Sciatic nerve (tissue), 2 donors: ENCODE data around the gene B3GNT8. TPM values are rescaled to one million over a fixed set of nuclear protein-coding genes. Genes with fewer than 3 reads are reported as not detected.
"Not testable (repeated sequence)": the region's sequence is repeated elsewhere in the genome, so short reads cannot be mapped to it uniquely, and the experiment has no call there.

ENCODE experiments used
- ATAC-seq: fragments of 200-7000 bp; cut with Tn5 transposase; one replicate; pipeline ENCODE4 v1.9.1; 2020; ENCODE audit warnings: mild to moderate bottlenecking, moderate library complexity
- DNase-seq: peaks from one replicate; pipeline ENCODE4 v3.0.0-alpha.2; 2020; ENCODE audit warnings: low spot score
- intact Hi-C: fragments of 100-400 bp; cut with DNase I; formaldehyde crosslinking; loops from one replicate; pipeline ENCODE4 v1.14.2; 2022
- total RNA-seq: library from RNA; stranded (reverse); fragmentation: NEBNext Ultra II Directional; extraction: Animal tissue kit (Norgen Biotek cat#: 25700); gene quantifications from one replicate; pipeline ENCODE4 v1.2.1, GENCODE V29; 2021
- donor health status: DM: no; HTN: no; CAD: no.
- donor health status: DM: no; HTN: no; CAD: no.

The B3GNT8 gene
- total RNA-seq = 6.1 TPM

- peak; percentile 95 for ATAC-seq
- intact Hi-C loops = no loop called here
- DNase-seq = peak; percentile 90
Measured at GRCh38 chr19:41426952-41427646, at the start of gene B3GNT8. B3GNT8 (minus strand) TSS chr19:41427374; CDS start chr19:41426778, 596 bp downstream.

DNA sequence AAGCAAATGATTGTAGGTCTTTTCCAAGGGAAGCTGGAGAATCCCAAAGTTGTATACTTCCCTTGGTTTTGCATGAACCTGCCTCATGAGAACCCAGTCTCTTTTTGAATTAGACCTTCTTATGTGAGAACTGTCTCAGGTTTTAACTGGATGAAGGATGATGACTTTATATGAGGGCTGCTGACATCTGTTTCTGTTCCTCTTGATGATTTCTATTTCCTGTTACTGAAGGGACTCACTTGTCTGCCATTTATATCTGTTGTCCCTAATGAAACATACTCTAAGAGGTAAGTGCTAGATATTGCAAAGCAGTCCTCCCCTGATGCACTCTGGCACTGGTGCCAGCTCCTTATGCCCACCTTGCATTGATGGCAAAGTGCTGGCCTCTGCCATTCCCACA, 49.4 kb upstream of the B3GNT8 start:
- intact Hi-C loops = no loop called here
- no peak for DNase-seq
- no peak for ATAC-seq

GRCh38 chr19:41463257-41464256, 36.4 kb upstream of the B3GNT8 start:
- peak; percentile 54 for DNase-seq
- ATAC-seq, intact Hi-C loops: not testable (repeated sequence)

- ATAC-seq (no peak), DNase-seq (no peak)
- intact Hi-C loops = no loop called here
Measured at GRCh38 chr19:41462497-41462896, 35.3 kb upstream of the B3GNT8 start.

DNA sequence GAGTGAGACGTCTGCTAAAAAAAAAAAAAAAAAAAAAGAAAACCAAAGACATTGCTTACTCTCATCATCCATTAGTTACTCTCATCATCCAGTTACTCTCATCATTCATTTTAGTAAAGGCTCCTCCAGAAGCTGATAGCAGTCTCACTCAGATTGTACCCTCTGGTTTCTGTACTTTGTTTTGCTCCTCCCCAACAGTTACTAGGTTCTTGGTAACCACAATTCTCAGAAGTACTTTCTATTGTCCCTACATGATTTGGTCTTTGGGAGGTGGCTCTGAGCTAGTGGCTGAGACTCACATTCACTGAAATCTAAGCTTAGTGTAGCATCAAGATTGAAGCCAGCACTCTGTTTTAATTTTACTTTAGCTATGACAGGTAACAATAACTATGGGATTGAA, 30.1 kb upstream of the B3GNT8 start:
- DNase-seq = no peak
- no peak for ATAC-seq
- intact Hi-C loops = no loop called here

DNA sequence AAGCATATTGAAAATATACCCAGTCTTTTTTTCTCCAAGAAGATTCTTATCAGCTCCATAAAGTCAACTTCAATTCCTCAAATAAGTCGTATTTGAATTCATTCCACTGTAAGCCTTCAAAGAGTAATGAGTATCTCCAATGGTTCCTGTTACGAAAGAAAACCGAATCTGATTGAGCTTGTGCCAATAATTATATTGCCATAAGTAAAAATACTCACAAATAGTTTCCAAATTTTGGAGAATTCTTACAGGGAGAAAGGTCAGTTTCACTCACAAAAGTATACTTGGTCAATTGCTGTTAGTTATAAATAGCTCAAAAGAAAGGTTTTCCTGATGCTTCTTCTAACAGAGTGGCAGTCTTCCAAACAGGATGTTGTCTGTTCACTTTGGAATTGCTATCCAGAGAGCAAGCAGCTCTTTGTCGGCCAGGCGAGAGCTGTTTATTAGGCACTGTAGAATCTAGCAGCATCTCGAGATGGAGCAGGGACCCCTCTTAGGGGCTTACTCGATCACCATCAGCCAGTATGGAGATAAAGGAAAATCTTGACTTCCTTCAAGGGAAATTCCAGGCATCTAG, 29.3 kb upstream of the B3GNT8 start:
- ATAC-seq (peak; percentile 86), DNase-seq (no peak)

GRCh38 chr19:41455936-41456335, 28.8 kb upstream of the B3GNT8 start:
- intact Hi-C loops = no loop called here
- DNase-seq = no peak
- no peak for ATAC-seq

More for the DNA sequence above, 29.3 kb upstream of the B3GNT8 start:
- intact Hi-C loops = no loop called here

DNA sequence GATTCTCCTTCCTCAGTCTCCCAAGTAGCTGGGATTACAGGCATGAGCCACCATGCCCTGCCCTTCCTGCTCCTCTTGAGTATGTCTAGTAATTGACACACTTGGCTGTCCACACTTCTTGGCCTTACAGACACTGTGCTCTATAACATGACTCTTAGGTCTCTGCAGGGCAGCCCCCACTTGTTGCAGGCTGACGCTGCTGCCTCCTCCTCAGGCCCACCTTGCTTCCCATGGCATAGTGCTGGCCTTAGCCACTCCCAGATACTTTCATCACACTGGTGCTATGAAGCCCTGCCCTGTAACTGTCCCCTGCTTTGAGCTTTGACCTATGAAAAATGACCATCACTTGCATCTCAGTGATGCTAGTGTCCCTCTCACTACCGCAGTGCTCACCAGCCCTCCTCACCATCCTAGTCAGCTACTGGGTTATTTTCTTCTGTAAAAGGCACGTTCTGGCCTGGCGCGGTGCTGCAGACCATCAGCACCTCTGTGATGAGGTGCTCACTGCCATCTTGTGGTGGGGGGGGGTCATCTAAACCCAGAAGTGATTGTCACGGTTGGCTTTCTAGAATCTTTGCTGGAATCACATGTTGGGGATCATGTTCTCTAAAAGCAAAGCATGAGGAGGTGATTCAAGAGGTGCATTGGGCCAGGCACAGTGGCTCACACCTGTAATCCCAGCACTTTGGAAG, 25.6 kb upstream of the B3GNT8 start:
- ATAC-seq = no peak
- intact Hi-C loops = no loop called here
- DNase-seq = no peak

DNA sequence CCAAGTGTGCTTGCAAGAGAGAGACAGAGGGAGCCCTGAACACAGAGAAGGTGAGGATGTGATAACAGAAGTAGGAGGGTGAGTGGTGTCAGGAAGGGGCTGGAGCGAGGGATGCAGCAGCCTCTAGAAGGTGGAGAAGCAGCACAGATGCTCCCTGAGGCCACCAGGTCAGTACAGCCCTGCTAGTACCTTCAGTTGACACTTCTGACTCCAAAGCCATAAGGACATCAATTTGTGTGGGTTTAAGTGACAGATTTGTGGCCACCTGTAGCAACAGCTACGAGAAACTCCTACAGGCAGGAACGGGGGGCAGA, 22.6 kb upstream of the B3GNT8 start:
- intact Hi-C loops = no loop called here
- DNase-seq (no peak), ATAC-seq (no peak)

- intact Hi-C loops = no loop called here
- DNase-seq (peak; percentile 87), ATAC-seq (peak; percentile 97)
Measured at GRCh38 chr19:41449079-41449864, 22.1 kb upstream of the B3GNT8 start.

DNA sequence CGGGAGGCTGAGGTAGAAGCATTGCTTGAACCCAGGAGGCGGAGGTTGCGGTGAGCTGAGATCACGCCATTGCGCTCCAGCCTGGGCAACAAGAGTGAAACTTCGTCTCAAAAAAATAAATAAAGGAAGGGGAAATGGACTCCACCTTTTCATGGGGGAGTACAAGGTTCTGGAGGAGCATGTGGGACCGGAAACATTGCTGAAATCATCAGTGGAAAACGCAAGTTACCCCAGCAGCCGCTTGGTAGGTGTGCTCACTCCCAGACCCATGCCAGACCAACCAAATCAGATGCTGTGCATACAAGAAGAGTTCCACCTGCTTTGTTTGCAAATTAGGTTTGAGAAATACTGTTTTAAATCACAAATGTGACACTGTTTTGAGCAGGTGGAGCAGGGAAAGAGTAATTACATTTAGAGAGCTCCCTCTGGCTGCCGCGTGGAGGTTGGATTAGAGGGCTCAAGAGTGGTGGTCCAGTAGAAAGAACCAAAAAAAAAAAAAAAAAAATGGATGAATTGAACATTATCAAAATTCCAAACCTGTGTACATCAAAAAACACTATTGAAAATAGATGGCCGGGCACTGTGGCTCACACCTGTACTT, 20.7 kb upstream of the B3GNT8 start:
- ATAC-seq (no peak), DNase-seq (no peak)
- intact Hi-C loops = no loop called here

DNA sequence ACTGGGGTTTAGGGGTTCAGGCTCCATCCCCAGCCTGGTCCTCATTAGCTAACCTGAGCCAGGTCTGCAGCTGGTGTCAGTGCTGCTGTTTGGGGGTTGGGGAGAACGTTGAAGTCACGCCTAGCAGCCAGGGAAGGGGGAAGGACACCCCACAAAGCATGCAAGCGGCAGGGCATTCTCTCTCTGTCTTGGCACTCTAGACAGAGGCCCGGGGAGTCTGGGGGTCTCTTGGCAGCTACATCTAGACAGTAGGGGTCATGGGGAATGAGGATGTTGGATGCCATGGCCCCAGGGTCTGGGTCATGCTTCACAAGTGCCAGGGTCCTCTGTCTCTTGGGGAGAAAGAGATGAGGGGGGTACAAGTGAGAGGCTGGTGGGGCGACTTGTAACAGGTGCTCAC, 18.4 kb upstream of the B3GNT8 start:
- ATAC-seq (no peak), DNase-seq (peak; percentile 46)
- intact Hi-C loops = no loop called here

DNA sequence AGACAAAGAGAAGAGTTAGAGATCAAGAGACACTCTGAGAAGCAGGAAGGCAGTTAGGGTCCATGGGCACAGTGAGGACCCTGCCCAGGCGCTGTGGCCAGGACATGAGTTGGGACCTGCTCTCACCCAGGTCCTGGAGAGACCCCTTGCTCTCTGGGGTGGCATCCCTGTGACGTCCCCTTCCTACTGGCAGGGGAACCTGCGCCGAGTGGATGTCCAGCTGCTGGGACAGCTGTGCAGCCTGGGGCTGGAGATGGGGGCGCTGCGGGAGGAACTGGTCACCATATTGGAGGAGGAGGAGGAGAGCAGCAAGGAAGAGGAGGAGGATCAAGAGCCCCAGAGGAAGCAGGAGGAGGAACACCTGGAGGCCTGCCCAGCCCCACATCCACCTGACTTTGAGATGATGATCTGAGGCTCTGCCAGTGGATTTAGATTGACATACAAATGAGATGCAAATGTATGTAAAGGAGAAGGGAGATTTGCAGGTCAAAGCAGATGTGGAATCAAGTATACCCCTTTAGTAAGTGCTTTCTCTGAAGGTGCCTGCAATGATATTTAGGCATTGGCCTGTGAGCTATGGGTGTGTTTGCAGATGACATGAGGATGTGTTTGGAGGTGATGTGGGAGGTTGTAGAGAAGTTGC, 16.8 kb upstream of the B3GNT8 start:
- intact Hi-C loops = no loop called here
- DNase-seq (peak; percentile 49), ATAC-seq (no peak)

DNA sequence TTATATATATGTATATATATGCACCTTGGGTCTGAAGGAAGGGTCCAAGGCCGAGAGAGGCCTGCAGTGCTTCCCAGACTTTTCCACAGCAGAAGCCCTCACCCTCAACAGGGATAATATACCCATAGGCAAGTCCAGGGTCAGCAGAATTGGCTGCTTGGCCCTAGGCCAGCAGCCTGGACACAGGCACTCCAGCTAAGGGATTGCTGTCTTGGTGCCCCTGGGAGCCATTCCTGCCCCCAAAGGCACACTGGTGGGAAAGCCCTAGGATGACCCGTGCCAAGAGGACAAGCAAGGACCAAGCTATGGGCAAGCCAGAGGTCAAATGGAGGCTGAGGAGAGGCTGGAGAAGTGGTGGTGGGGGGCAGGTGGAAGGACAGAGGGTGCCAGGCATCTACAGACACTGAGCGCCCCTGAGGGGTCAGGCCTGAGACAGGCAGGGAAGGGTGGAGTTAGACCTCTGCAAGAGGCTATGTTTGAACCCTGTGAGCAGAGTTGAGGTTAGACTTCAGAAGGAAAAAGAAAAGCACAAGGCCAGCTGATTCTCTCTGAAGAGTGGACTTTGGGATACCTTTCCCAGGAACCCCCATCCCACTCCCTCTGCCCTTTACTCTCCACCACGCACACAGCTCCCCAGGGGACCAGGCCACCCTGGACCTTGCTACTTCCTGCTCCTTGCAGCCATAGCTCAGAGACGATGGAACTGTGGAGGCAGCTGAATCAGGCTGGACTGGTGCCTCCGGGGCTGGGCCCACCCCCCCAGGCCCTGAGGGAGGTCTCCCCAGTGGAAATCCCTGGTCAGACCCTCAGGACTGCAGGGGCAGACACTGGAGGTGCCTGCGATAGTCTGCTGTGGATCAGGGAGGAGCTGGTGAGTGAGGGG, 15.5 kb upstream of the B3GNT8 start, which contains the start of gene ERICH4:
ERICH4 (plus strand) TSS at position 684 of the 883 bp plus-strand sequence; CDS start at position 698, 14 bp downstream.
- no peak for ATAC-seq
- peak; percentile 45 for DNase-seq
- intact Hi-C loops = no loop called here

DNA sequence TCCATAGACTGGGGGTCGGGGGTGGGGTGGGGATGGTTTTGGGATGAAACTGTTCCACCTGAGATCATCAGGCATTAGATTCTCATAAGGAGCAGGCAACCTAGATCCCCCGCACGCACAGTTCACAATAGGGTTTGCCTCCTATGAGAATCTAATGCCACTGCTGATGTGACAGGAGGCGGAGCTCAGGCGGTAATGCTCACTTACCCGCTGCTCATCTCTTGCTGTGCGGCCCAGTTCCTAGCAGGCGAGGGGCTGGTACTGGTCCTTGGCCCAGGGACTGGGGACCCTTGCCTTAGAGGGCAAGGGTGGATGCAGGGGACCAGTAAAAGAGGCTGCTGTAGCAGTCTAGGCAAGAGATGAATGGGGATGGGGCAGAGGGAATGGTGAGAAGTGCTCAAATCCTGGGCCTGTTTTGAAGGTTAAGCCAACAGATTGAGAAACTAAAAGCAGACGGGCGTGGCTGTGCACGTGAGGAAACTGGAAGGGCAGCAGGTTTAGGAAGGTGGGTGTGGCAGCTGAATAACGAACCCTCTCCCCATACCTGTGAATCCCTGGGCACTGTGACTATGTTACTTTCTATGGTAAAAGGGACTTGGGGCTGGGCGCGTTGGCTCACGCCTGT, 14.3 kb upstream of the B3GNT8 start:
- peak; percentile 45 for DNase-seq

More for the DNA sequence above, 14.3 kb upstream of the B3GNT8 start:
- no peak for ATAC-seq
- intact Hi-C loops = no loop called here
